ENCODE measurements around the gene ARID1A.

GRCh38 chr1:26780344-26780957 lies 84.6 kb downstream of the ARID1A start:
- no peak for TF ChIP-seq CTCF (IDR thresholded peaks at IDR 0.05; ENCODE audit: low read depth, low read length)
- TF ChIP-seq EZH2phosphoT487 (IDR thresholded peaks at IDR 0.05; ENCODE audit: low read depth) = no peak

Measured in OCI-LY3 (cell line).